Muscle layer of duodenum (tissue), 2 donors: ENCODE results near the gene AFAP1.

Source experiments
- H3K27ac ChIP-seq: one replicate; pipeline ENCODE4 v1.7.0; 2013; ENCODE audit warnings: mild to moderate bottlenecking, low read length
- H3K27me3 ChIP-seq: one replicate; pipeline ENCODE4 v1.7.0; 2013; ENCODE audit warnings: low read depth, mild to moderate bottlenecking, control low read depth, low read length
- H3K36me3 ChIP-seq, 2 donors: one replicate each; pipeline ENCODE4 v1.7.0; 2013; ENCODE audit warnings: low read length in 2 of 2, control low read depth in 1 of 2, mild to moderate bottlenecking in 1 of 2; ENCODE audit not compliant: insufficient read depth in 2 of 2, control insufficient read depth in 1 of 2
- H3K4me1 ChIP-seq, 2 donors: one replicate each; pipeline ENCODE4 v1.7.0; 2013; ENCODE audit warnings: low read length in 2 of 2, mild to moderate bottlenecking in 2 of 2, control low read depth in 1 of 2, moderate library complexity in 1 of 2; ENCODE audit not compliant: insufficient read depth in 2 of 2, control insufficient read depth in 1 of 2
- H3K4me3 ChIP-seq, 2 donors: one replicate each; pipeline ENCODE4 v1.7.0; 2013; ENCODE audit warnings: low read length in 2 of 2, low read depth in 1 of 2, mild to moderate bottlenecking in 1 of 2
- H3K9me3 ChIP-seq, 2 donors: one replicate each; pipeline ENCODE4 v1.7.0; 2013; ENCODE audit warnings: low read length in 2 of 2, control low read depth in 1 of 2, mild to moderate bottlenecking in 1 of 2; ENCODE audit not compliant: control insufficient read depth in 1 of 2
- donor health status: healthy.

Gene AFAP1

DNA sequence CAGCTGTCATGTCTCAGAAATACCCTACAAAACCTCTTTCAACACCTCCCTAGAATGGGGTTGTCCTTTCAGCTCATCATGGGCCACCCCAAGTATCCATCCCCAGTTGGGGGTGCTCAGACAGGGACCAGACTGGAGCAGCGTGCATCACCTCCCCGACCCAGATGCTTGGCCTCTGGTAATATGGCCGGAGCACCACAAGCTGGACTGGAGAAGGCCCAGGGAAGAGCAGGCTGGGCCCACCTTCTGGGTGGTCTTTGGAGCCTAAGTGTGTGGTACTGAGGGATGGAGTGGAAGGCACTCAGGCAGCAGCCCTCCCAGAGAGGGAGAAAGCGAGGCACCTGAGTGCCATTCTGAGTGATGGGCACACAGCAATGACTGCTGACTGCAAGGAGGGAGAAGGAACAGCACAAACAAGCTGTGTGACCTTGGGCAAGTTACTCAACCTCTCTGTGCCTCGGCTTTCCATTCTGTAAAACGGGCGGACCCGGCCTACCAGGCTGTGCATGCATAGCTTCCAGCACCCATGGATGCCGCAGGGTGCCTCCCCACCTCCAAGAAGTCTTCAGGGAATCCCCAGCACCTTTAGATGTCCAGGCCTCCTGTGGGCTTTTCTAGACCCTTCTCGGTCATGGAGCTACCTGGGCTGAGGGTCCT is 228.2 kb downstream of the AFAP1 start:
- no peak overlapping the region for H3K4me3 ChIP-seq
- H3K27me3 ChIP-seq = no peaks in the 10 kb centered on the region
- H3K27ac ChIP-seq = no peak overlapping the region
- H3K4me1 ChIP-seq = no peaks in the 10 kb centered on the region
- peaks cover 0 to 5% of the 10 kb centered on the region in 2 donors for H3K36me3 ChIP-seq
- peaks cover 0 to 4% of the 10 kb centered on the region in 2 donors for H3K9me3 ChIP-seq

GRCh38 chr4:7710576-7711306 is 228.9 kb downstream of the AFAP1 start:
- Histone ChIP-seq H3K27me3 (no peaks in the 10 kb centered on the region), H3K9me3 (peaks cover 0 to 4% of the 10 kb centered on the region in 2 donors), H3K4me1 (no peaks in the 10 kb centered on the region), H3K27ac (no peak overlapping the region), H3K4me3 (no peak overlapping the region), H3K36me3 (peaks cover 0 to 5% of the 10 kb centered on the region in 2 donors)

GRCh38 chr4:7710126-7710525 is 229.5 kb downstream of the AFAP1 start:
- Histone ChIP-seq H3K9me3 (peaks cover 0 to 4% of the 10 kb centered on the region in 2 donors), H3K36me3 (peaks cover 0 to 5% of the 10 kb centered on the region in 2 donors), H3K27me3 (no peaks in the 10 kb centered on the region), H3K4me3 (no peak overlapping the region), H3K27ac (no peak overlapping the region), H3K4me1 (no peaks in the 10 kb centered on the region)

GRCh38 chr4:7709431-7709830 is 230.2 kb downstream of the AFAP1 start:
- no peak overlapping the region for H3K27ac ChIP-seq
- H3K9me3 ChIP-seq = peaks cover 0 to 4% of the 10 kb centered on the region in 2 donors
- no peaks in the 10 kb centered on the region for H3K4me1 ChIP-seq
- no peak overlapping the region for H3K4me3 ChIP-seq
- no peaks in the 10 kb centered on the region for H3K27me3 ChIP-seq
- H3K36me3 ChIP-seq = peaks cover 0 to 4% of the 10 kb centered on the region in 2 donors

- H3K36me3 ChIP-seq = no peaks in the 10 kb centered on the region
- no peaks in the 10 kb centered on the region for H3K4me1 ChIP-seq
- H3K4me3 ChIP-seq = no peak overlapping the region
- no peaks in the 10 kb centered on the region for H3K9me3 ChIP-seq
- H3K27me3 ChIP-seq = no peaks in the 10 kb centered on the region
- H3K27ac ChIP-seq = no peak overlapping the region
These were observed 230.7 kb downstream of the AFAP1 start for GRCh38 chr4:7708981-7709380.
